BJ (cell line): Measurements from ENCODE around the gene FRMD3. TPM values are rescaled to one million over a fixed set of nuclear protein-coding genes. Genes with fewer than 3 reads are reported as not detected.

Source experiments
- CTCF ChIA-PET: fragments of 350-600 bp; formaldehyde crosslinking; extraction: SDS; loops from one replicate; lab custom pipeline; 2021; ENCODE audit warnings: antibody characterized with exemption, inconsistent platforms; lab: Yijun Ruan, JAX
- POLR2A ChIA-PET: fragments of 300-600 bp; sonication (Branson Sonifier 250); formaldehyde crosslinking; extraction: SDS; loops from one replicate; lab custom pipeline; 2021; ENCODE audit warnings: antibody characterized with exemption; lab: Charles Lee
- DNase-seq: peaks from one replicate; pipeline ENCODE4 v3.0.0-alpha.2; 2011; ENCODE audit warnings: low read depth
- H3K27me3 ChIP-seq: 2 replicates; pipeline ENCODE4 v1.6.0; 2011; ENCODE audit warnings: low read length; ENCODE audit not compliant: control insufficient read depth, insufficient read depth
- H3K36me3 ChIP-seq: 2 replicates; pipeline ENCODE4 v1.5.1; 2011; ENCODE audit warnings: low read length; ENCODE audit not compliant: control insufficient read depth, insufficient read depth
- H3K4me3 ChIP-seq: 2 replicates; pipeline ENCODE4 v1.5.1; 2011; ENCODE audit warnings: low read depth, mild to moderate bottlenecking, control low read depth, low read length
- CTCF ChIP-seq: IDR thresholded peaks from 2 replicates; pipeline ENCODE4 v1.5.1; 2011; ENCODE audit warnings: low read depth, mild to moderate bottlenecking, control low read depth, inconsistent platforms, low read length, moderate library complexity; ENCODE audit not compliant: insufficient read depth
- polyA plus RNA-seq: library from polyadenylated mRNA; depleted of rRNA; stranded (reverse); fragments of >200 nt; gene quantifications from 2 replicates; pipeline ENCODE4 v1.2.3, GENCODE V29; 2011

FRMD3 gene
- polyA plus RNA-seq, 1 experiment: 0.10 TPM

- ChIA-PET POLR2A (no interaction called here), CTCF (no interaction called here)
- no peaks in the 10 kb centered on the region for H3K36me3 ChIP-seq
- DNase-seq: no peak
- no peak overlapping the region for H3K4me3 ChIP-seq
- TF ChIP-seq CTCF: no peak
- H3K27me3 ChIP-seq: no peaks in the 10 kb centered on the region
Measured at GRCh38 chr9:83259558-83259957, 278.6 kb downstream of the FRMD3 start.

- no peaks in the 10 kb centered on the region for H3K27me3 ChIP-seq
- ChIA-PET CTCF (no interaction called here), POLR2A (no interaction called here)
- no peak overlapping the region for H3K4me3 ChIP-seq
- no peak for DNase-seq
- H3K36me3 ChIP-seq: no peaks in the 10 kb centered on the region
- no peak for TF ChIP-seq CTCF
Measured at GRCh38 chr9:83257937-83258891, 280.0 kb downstream of the FRMD3 start.

GRCh38 chr9:83247732-83248131, 290.5 kb downstream of the FRMD3 start:
- POLR2A ChIA-PET: no interaction called here
- Histone ChIP-seq H3K4me3 (no peak overlapping the region), H3K36me3 (no peaks in the 10 kb centered on the region), H3K27me3 (no peaks in the 10 kb centered on the region)
- no peak for TF ChIP-seq CTCF
- DNase-seq: no peak
- CTCF ChIA-PET: no interaction called here

GRCh38 chr9:83245979-83246659, 292.1 kb downstream of the FRMD3 start:
- ChIA-PET POLR2A (no interaction called here), CTCF (no interaction called here)
- DNase-seq: no peak
- H3K4me3 ChIP-seq: no peak overlapping the region
- no peaks in the 10 kb centered on the region for H3K27me3 ChIP-seq
- TF ChIP-seq CTCF: no peak
- H3K36me3 ChIP-seq: no peaks in the 10 kb centered on the region

GRCh38 chr9:83242066-83242465, 296.1 kb downstream of the FRMD3 start:
- H3K27me3 ChIP-seq: no peaks in the 10 kb centered on the region
- CTCF ChIA-PET: no interaction called here
- TF ChIP-seq CTCF: no peak
- no peaks in the 10 kb centered on the region for H3K36me3 ChIP-seq
- H3K4me3 ChIP-seq: no peak overlapping the region
- no peak for DNase-seq
- POLR2A ChIA-PET: no interaction called here
